ENCODE results near the gene MCM3.

DNA sequence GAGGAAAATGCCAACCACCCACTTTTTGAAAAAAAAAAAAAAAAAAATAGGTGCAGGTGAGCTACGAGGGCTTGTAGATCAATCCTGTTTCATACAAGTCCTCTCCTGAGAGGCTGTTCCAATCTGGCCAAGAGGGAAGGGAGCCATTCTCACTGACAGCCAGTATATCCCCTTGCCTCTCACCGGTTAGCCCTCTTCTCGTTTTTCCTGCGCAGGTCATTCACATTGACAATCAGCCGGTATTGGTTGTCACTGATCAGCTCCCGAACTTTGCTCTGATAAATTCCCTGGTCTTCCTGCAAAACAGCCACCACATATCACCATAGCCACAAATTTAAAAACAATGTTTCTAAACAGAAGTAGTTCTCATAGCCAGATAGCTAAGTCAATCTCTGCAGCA, 1.4 kb downstream of the MCM3 start:
- TF ChIP-seq, protein P1, sequence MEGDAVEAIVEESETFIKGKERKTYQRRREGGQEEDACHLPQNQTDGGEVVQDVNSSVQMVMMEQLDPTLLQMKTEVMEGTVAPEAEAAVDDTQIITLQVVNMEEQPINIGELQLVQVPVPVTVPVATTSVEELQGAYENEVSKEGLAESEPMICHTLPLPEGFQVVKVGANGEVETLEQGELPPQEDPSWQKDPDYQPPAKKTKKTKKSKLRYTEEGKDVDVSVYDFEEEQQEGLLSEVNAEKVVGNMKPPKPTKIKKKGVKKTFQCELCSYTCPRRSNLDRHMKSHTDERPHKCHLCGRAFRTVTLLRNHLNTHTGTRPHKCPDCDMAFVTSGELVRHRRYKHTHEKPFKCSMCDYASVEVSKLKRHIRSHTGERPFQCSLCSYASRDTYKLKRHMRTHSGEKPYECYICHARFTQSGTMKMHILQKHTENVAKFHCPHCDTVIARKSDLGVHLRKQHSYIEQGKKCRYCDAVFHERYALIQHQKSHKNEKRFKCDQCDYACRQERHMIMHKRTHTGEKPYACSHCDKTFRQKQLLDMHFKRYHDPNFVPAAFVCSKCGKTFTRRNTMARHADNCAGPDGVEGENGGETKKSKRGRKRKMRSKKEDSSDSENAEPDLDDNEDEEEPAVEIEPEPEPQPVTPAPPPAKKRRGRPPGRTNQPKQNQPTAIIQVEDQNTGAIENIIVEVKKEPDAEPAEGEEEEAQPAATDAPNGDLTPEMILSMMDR (IDR thresholded peaks at IDR 0.05) = no peak
- TF ChIP-seq POLR2A (IDR thresholded peaks at IDR 0.05) = no peak
- no peak for TF ChIP-seq EP300 (IDR thresholded peaks at IDR 0.05)

All from tibial nerve (tissue), 4 donors.